HepG2 (cell line): ENCODE results near the gene APH1B. TPM values are rescaled to one million over a fixed set of nuclear protein-coding genes. Genes with fewer than 3 reads are reported as not detected.

Experiments used
- ATAC-seq: fragments of 200-7000 bp; cut with Tn5 transposase; 3 replicates; pipeline ENCODE4 v1.9.1; 2020; ENCODE audit warnings: mild to moderate bottlenecking, moderate library complexity
- BruUV-seq: library from RNA; stranded (reverse); fragments of 400-500 nt; replicated peaks from 2 replicates; lab custom pipeline; 2021; lab: Mats Ljungman, UMichigan
- CTCF ChIA-PET: fragments of 300-600 bp; formaldehyde crosslinking; extraction: SDS; loops from one replicate; lab custom pipeline; 2021; ENCODE audit warnings: low total read pairs, inconsistent platforms, low intra/inter-chr PET ratio; lab: Yijun Ruan, JAX
- POLR2A ChIA-PET: fragments of 350-600 bp; sonication (Branson Sonifier 250); formaldehyde crosslinking; loops from one replicate; lab custom pipeline; 2020; ENCODE audit warnings: antibody characterized with exemption, inconsistent platforms; lab: Yijun Ruan, JAX
- DNase-seq: peaks from one replicate; pipeline ENCODE4 v3.0.0-alpha.2; 2015; ENCODE audit warnings: low spot score
- FAIRE-seq: peaks from 3 replicates; lab custom pipeline; 2011; peaks lifted over from hg19 to GRCh38; lab: Jason Lieb, UNC
- H2AFZ ChIP-seq: one replicate; pipeline ENCODE4 v1.6.1; 2011; ENCODE audit warnings: low read length, inconsistent platforms
- H3K27ac ChIP-seq: fragments of 300-600 bp; 3 replicates; pipeline ENCODE4 v1.8.0; 2011; ENCODE audit warnings: mixed run types, mild to moderate bottlenecking, mixed read lengths, low read length, inconsistent platforms; ENCODE audit not compliant: insufficient read depth; ENCODE audit errors: extremely low read length
- H3K27me3 ChIP-seq, 2 experiments: fragments of 200-600 bp in 1 of 2; 2 replicates in 1 of 2; 3 replicates in 1 of 2; pipeline versions ENCODE4 v1.6.0 to v1.8.0; 2011; ENCODE audit warnings: low read length in 2 of 2, mild to moderate bottlenecking in 2 of 2, moderate library complexity in 2 of 2, inconsistent platforms in 1 of 2; ENCODE audit not compliant: insufficient read depth in 2 of 2, control insufficient read depth in 1 of 2
- H3K36me3 ChIP-seq, 2 experiments: fragments of 200-600 bp in 1 of 2; replicated peaks in 1 of 2; 2 replicates in 1 of 2; 3 replicates in 1 of 2; pipeline versions ENCODE4 v1.5.1 to v1.8.0; 2011; ENCODE audit warnings: low read length in 2 of 2, inconsistent platforms in 1 of 2; ENCODE audit not compliant: insufficient read depth in 2 of 2, control insufficient read depth in 1 of 2
- H3K4me1 ChIP-seq: 2 replicates; pipeline ENCODE4 v1.5.1; 2012; ENCODE audit warnings: low read length, inconsistent platforms; ENCODE audit not compliant: insufficient read depth
- H3K4me2 ChIP-seq: 2 replicates; pipeline ENCODE4 v1.6.0; 2011; ENCODE audit warnings: low read depth, low read length, inconsistent platforms
- H3K4me3 ChIP-seq, 3 experiments: fragments of 200-600 bp in 1 of 3; sonication (generic), shearing (Covaris generic) in 1 of 3; replicated peaks in 1 of 3; 2 replicates each; pipeline ENCODE4 v1.5.1; 2011 to 2016; ENCODE audit warnings: low read length in 3 of 3, inconsistent platforms in 2 of 3, low read depth in 2 of 3, mild to moderate bottlenecking in 2 of 3, control low read depth in 1 of 3, mixed read lengths in 1 of 3; ENCODE audit not compliant: insufficient read depth in 1 of 3
- H3K79me2 ChIP-seq: one replicate; pipeline ENCODE4 v1.6.1; 2011; ENCODE audit warnings: low read length, inconsistent platforms; ENCODE audit not compliant: insufficient read depth
- H3K9ac ChIP-seq: 2 replicates; pipeline ENCODE4 v1.6.0; 2011; ENCODE audit warnings: mild to moderate bottlenecking, low read depth, low read length, inconsistent platforms; ENCODE audit not compliant: insufficient read depth
- H3K9me3 ChIP-seq: 2 replicates; pipeline ENCODE4 v1.5.1; 2012; ENCODE audit warnings: mild to moderate bottlenecking, low read length
- H4K20me1 ChIP-seq: 2 replicates; pipeline ENCODE4 v1.6.0; 2011; ENCODE audit warnings: inconsistent platforms, mild to moderate bottlenecking, low read length, moderate library complexity; ENCODE audit not compliant: insufficient read depth
- ATF7 ChIP-seq, 2 experiments: fragments of 450-650 bp in 1 of 2; sonication (generic) in 1 of 2; formaldehyde crosslinking in 1 of 2; IDR thresholded peaks; 2 replicates each; pipeline versions ENCODE4 v1.4.0 to v1.6.1; 2016 to 2020; ENCODE audit warnings: antibody characterized with exemption in 1 of 2, mild to moderate bottlenecking in 1 of 2, missing genetic modification reagents in 1 of 2
- ELK4 ChIP-seq: sonication (generic); formaldehyde crosslinking; IDR thresholded peaks from 2 replicates; pipeline ENCODE4 v1.9.0; 2021; ENCODE audit warnings: missing genetic modification reagents, borderline replicate concordance
- KLF15 ChIP-seq: sonication (generic); formaldehyde crosslinking; IDR thresholded peaks from 2 replicates; pipeline ENCODE4 v1.8.1; 2023; ENCODE audit warnings: borderline replicate concordance, mild to moderate bottlenecking, inconsistent platforms, missing genetic modification reagents, mixed read lengths
- MAF1 ChIP-seq: sonication (generic); formaldehyde crosslinking; IDR thresholded peaks from 2 replicates; pipeline ENCODE4 v1.5.0; 2020; ENCODE audit warnings: missing genetic modification reagents, borderline replicate concordance
- NFAT5 ChIP-seq: sonication (generic); formaldehyde crosslinking; IDR thresholded peaks from 2 replicates; pipeline ENCODE4 v1.4.0; 2020; ENCODE audit warnings: missing genetic modification reagents
- POGZ ChIP-seq: sonication (generic); formaldehyde crosslinking; IDR thresholded peaks from 2 replicates; pipeline ENCODE4 v1.4.0; 2020; ENCODE audit warnings: mild to moderate bottlenecking, missing genetic modification reagents
- PRDM10 ChIP-seq: sonication (generic); formaldehyde crosslinking; IDR thresholded peaks from 2 replicates; pipeline ENCODE4 v1.4.0; 2020; ENCODE audit warnings: low read depth, missing genetic modification reagents
- RAD21 ChIP-seq: fragments of 450-650 bp; formaldehyde crosslinking; IDR thresholded peaks from 2 replicates; pipeline ENCODE4 v1.5.0; 2020; ENCODE audit warnings: mild to moderate bottlenecking
- SRSF9 ChIP-seq: fragments of 200-400 bp; formaldehyde crosslinking; IDR thresholded peaks from 2 replicates; pipeline ENCODE4 v1.6.1; 2018; ENCODE audit warnings: borderline replicate concordance, mild to moderate bottlenecking, low read depth, low read length; ENCODE audit not compliant: insufficient read depth, poor library complexity, severe bottlenecking
- TEAD3 ChIP-seq: optimal IDR thresholded peaks from 2 replicates; pipeline ENCODE3; 2016; ENCODE audit warnings: borderline replicate concordance
- ZBTB2 ChIP-seq: sonication (generic); formaldehyde crosslinking; IDR thresholded peaks from 2 replicates; pipeline ENCODE4 v1.8.0; 2022; ENCODE audit warnings: low read depth, missing genetic modification reagents
- ZNF652 ChIP-seq: IDR thresholded peaks from 2 replicates; pipeline ENCODE4 v1.6.1; 2016; ENCODE audit warnings: low read depth, borderline replicate concordance
- WGBS: methylation state at CpG from one replicate; pipeline ENCODE4 v1.1.6; 2017; ENCODE audit warnings: low lambda C conversion rate; 5-methylcytosine and 5-hydroxymethylcytosine counted together
- in situ Hi-C: cut with HindIII; loops from 2 replicates; pipeline ENCODE4 v1.10.0; 2017; ENCODE audit warnings: low pct_unique_long_range_greater_than_20kb; ENCODE audit not compliant: extremely low pct_ligation_motif_present
- intact Hi-C: fragments of 100-400 bp; cut with micrococcal nuclease; formaldehyde crosslinking; loops from one replicate; pipeline ENCODE4 v1.10.0; 2022; ENCODE audit not compliant: unreplicated experiment
- polyA plus RNA-seq, 8 experiments: library from polyadenylated mRNA; depleted of rRNA in 3 of 8; stranded (reverse) in 7 of 8; unstranded in 1 of 8; fragments of >200 nt; fragmentation: Illumina TruSeq in 4 of 8; extraction: Trizol in 4 of 8; gene quantifications; 2 replicates each; pipeline versions ENCODE4 v1.2.1 to v1.2.3, GENCODE V29; 2011 to 2016; ENCODE audit warnings: low read depth in 4 of 8, missing spikeins in 1 of 8, mixed read lengths in 1 of 8; ENCODE audit not compliant: insufficient read depth in 1 of 8
- total RNA-seq, 5 experiments: library from RNA; depleted of rRNA; stranded (reverse); fragments of >200 nt; fragmentation: Illumina TruSeq; extraction: Trizol; gene quantifications; 2 replicates each; pipeline ENCODE4 v1.2.3, GENCODE V29; 2016; ENCODE audit warnings: low read depth in 1 of 5

The APH1B gene
- total and polyA plus RNA-seq, 2 of the 13 experiments (the other 11 are each of a cell fraction or from before 2014, with no cell fraction given): 0.45 to 1.00 TPM

GRCh38 chr15:63314409-63314808, 37.0 kb downstream of the APH1B start:
- no peak overlapping the region for H3K27ac ChIP-seq
- H3K27me3 ChIP-seq: peaks cover 0 to 12% of the 10 kb centered on the region in 2 experiments; a peak in 3 of 5 replicates
- H3K4me2 ChIP-seq: no peak overlapping the region
- H3K4me3 ChIP-seq: no peak overlapping the region
- no peak for TF ChIP-seq RAD21
- TF ChIP-seq KLF15 (CRISPR knock-in tag): no peak
- TF ChIP-seq POGZ (CRISPR knock-in tag): no peak
- TF ChIP-seq MAF1 (CRISPR knock-in tag): no peak
- no peak for TF ChIP-seq ZNF652 (CRISPR knock-in tag)
- TF ChIP-seq ELK4 (CRISPR knock-in tag): no peak
- TF ChIP-seq SRSF9: no peak
- TF ChIP-seq TEAD3 (CRISPR knock-in tag): no peak
- TF ChIP-seq PRDM10 (CRISPR knock-in tag): no peak
- TF ChIP-seq ZBTB2 (CRISPR knock-in tag): no peak
- TF ChIP-seq NFAT5 (CRISPR knock-in tag): no peak
- no peak for TF ChIP-seq ATF7 (IDR thresholded peaks at IDR 0.05)
- TF ChIP-seq ATF7 (CRISPR knock-in tag; IDR thresholded peaks at IDR 0.05): no peak
- no TSS peak for BruUV-seq
- FAIRE-seq (no peak), DNase-seq (no peak), ATAC-seq (no peak)
- 23% methylated on average over 2 of the region's 2 CpGs for WGBS
- intact Hi-C loops (no loop called here), in situ Hi-C loops (no loop called here)
- H3K79me2 ChIP-seq: no peaks in the 10 kb centered on the region
- no peaks in the 10 kb centered on the region for H3K9me3 ChIP-seq
- H3K36me3 ChIP-seq: no peaks in the 10 kb centered on the region
- H4K20me1 ChIP-seq: no peaks in the 10 kb centered on the region
- no peak overlapping the region for H2AFZ ChIP-seq
- H3K9ac ChIP-seq: no peak overlapping the region
- POLR2A ChIA-PET: no interaction called here
- CTCF ChIA-PET: no interaction called here
- 0 out of 2 replicates have a peak, but pooled peaks cover 5% of the 10 kb centered on the region for H3K4me1 ChIP-seq
